Measurements from ENCODE around the gene ESM1.
"Not testable (repeated sequence)": the region's sequence is repeated elsewhere in the genome, so short reads cannot be mapped to it uniquely, and the experiment has no call there.

DNA sequence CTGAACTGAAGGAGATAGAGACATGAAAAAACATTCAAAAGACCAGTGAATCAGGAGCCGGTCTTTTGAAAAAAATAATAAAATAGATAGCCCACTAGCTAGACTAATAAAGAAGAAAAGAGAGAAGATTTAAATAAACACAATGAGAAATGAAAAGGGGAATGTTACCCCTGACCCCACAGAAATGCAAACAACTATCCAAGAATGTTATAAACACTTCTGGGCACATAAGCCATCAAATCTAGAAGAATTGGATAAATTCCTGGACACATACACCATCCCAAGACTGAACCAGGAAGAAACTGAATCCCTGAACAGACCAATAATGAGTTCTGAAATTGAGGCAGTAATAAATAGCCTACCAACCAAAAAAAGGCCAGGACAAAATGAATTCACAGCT, 24.8 kb upstream of the ESM1 start:
- TF ChIP-seq TCF7L2, POLR2AphosphoS5 (IDR thresholded peaks at IDR 0.05; ENCODE audit: low read depth, low read length): not testable (repeated sequence)
- TF ChIP-seq, protein P1, sequence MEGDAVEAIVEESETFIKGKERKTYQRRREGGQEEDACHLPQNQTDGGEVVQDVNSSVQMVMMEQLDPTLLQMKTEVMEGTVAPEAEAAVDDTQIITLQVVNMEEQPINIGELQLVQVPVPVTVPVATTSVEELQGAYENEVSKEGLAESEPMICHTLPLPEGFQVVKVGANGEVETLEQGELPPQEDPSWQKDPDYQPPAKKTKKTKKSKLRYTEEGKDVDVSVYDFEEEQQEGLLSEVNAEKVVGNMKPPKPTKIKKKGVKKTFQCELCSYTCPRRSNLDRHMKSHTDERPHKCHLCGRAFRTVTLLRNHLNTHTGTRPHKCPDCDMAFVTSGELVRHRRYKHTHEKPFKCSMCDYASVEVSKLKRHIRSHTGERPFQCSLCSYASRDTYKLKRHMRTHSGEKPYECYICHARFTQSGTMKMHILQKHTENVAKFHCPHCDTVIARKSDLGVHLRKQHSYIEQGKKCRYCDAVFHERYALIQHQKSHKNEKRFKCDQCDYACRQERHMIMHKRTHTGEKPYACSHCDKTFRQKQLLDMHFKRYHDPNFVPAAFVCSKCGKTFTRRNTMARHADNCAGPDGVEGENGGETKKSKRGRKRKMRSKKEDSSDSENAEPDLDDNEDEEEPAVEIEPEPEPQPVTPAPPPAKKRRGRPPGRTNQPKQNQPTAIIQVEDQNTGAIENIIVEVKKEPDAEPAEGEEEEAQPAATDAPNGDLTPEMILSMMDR (IDR thresholded peaks at IDR 0.05): not testable (repeated sequence)
- TF ChIP-seq, protein P2, sequence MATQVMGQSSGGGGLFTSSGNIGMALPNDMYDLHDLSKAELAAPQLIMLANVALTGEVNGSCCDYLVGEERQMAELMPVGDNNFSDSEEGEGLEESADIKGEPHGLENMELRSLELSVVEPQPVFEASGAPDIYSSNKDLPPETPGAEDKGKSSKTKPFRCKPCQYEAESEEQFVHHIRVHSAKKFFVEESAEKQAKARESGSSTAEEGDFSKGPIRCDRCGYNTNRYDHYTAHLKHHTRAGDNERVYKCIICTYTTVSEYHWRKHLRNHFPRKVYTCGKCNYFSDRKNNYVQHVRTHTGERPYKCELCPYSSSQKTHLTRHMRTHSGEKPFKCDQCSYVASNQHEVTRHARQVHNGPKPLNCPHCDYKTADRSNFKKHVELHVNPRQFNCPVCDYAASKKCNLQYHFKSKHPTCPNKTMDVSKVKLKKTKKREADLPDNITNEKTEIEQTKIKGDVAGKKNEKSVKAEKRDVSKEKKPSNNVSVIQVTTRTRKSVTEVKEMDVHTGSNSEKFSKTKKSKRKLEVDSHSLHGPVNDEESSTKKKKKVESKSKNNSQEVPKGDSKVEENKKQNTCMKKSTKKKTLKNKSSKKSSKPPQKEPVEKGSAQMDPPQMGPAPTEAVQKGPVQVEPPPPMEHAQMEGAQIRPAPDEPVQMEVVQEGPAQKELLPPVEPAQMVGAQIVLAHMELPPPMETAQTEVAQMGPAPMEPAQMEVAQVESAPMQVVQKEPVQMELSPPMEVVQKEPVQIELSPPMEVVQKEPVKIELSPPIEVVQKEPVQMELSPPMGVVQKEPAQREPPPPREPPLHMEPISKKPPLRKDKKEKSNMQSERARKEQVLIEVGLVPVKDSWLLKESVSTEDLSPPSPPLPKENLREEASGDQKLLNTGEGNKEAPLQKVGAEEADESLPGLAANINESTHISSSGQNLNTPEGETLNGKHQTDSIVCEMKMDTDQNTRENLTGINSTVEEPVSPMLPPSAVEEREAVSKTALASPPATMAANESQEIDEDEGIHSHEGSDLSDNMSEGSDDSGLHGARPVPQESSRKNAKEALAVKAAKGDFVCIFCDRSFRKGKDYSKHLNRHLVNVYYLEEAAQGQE (IDR thresholded peaks at IDR 0.05; ENCODE audit: insufficient read depth in 1 of 2, low read depth in 2 of 2, low read length in 1 of 2): not testable (repeated sequence)

All from Panc1 (cell line).